SK-N-SH treated with all-trans-retinoic acid at 6 μM for 48 hours (cell line): ENCODE data around the gene SLPI.

Source experiments
- ATAC-seq: fragments of 200-7000 bp; cut with Tn5 transposase; 3 replicates; pipeline ENCODE4 v1.9.1; 2020; ENCODE audit warnings: mild to moderate bottlenecking, moderate library complexity
- ARNTL ChIP-seq: fragments of 450-650 bp; formaldehyde crosslinking; IDR thresholded peaks from 2 replicates; pipeline ENCODE4 v1.5.0; 2020; ENCODE audit warnings: low read depth, mild to moderate bottlenecking, moderate library complexity, borderline replicate concordance
- BACH2 ChIP-seq: fragments of 250-450 bp; sonication (Bioruptor Pico); IDR thresholded peaks from 2 replicates; pipeline ENCODE4 v1.9.0; 2021; ENCODE audit warnings: mild to moderate bottlenecking, borderline replicate concordance
- CREB5 ChIP-seq: fragments of 250-450 bp; sonication (Bioruptor Pico); IDR thresholded peaks from 2 replicates; pipeline ENCODE4 v1.5.1; 2020; ENCODE audit warnings: low read depth, mild to moderate bottlenecking, moderate library complexity
- CSDC2 ChIP-seq: fragments of 250-450 bp; sonication (Bioruptor Pico); IDR thresholded peaks from 2 replicates; pipeline ENCODE4 v1.5.0; 2020; ENCODE audit warnings: mild to moderate bottlenecking, moderate library complexity
- CSRNP3 ChIP-seq: fragments of 250-450 bp; sonication (Bioruptor Pico); IDR thresholded peaks from 2 replicates; pipeline ENCODE4 v1.5.1; 2021; ENCODE audit warnings: mild to moderate bottlenecking, moderate library complexity
- ESRRG ChIP-seq: fragments of 250-450 bp; sonication (Bioruptor Pico); IDR thresholded peaks from 2 replicates; pipeline ENCODE4 v1.6.1; 2021; ENCODE audit warnings: mild to moderate bottlenecking
- GLIS3 ChIP-seq: fragments of 250-450 bp; sonication (Bioruptor Pico); IDR thresholded peaks from 2 replicates; pipeline ENCODE4 v1.5.0; 2020; ENCODE audit warnings: mild to moderate bottlenecking, moderate library complexity
- ISL1 ChIP-seq: fragments of 250-450 bp; sonication (Bioruptor Pico); IDR thresholded peaks from 2 replicates; pipeline ENCODE4 v2.1.2; 2022; ENCODE audit warnings: mild to moderate bottlenecking, moderate library complexity
- PATZ1 ChIP-seq: fragments of 250-450 bp; sonication (Bioruptor Pico); IDR thresholded peaks from 2 replicates; pipeline ENCODE4 v1.8.0; 2020; ENCODE audit warnings: mild to moderate bottlenecking, moderate library complexity, borderline replicate concordance
- POU6F1 ChIP-seq: fragments of 250-450 bp; sonication (Bioruptor Pico); IDR thresholded peaks from 2 replicates; pipeline ENCODE4 v1.8.0; 2021; ENCODE audit warnings: low read depth, mild to moderate bottlenecking, moderate library complexity, borderline replicate concordance
- PPARA ChIP-seq: fragments of 250-450 bp; sonication (Bioruptor Pico); IDR thresholded peaks from 2 replicates; pipeline ENCODE4 v1.5.0; 2020; ENCODE audit warnings: mild to moderate bottlenecking, borderline replicate concordance
- RARB ChIP-seq: fragments of 250-450 bp; sonication (Bioruptor Pico); IDR thresholded peaks from 2 replicates; pipeline ENCODE4 v1.8.0; 2021; ENCODE audit warnings: mild to moderate bottlenecking, moderate library complexity
- SNAI2 ChIP-seq: fragments of 250-450 bp; sonication (Bioruptor Pico); IDR thresholded peaks from 2 replicates; pipeline ENCODE4 v1.5.0; 2020; ENCODE audit warnings: mild to moderate bottlenecking, moderate library complexity
- TCF4 ChIP-seq: fragments of 250-450 bp; sonication (Bioruptor Pico); IDR thresholded peaks from 2 replicates; pipeline ENCODE4 v1.8.0; 2021; ENCODE audit warnings: mild to moderate bottlenecking, moderate library complexity, borderline replicate concordance
- TOX ChIP-seq: fragments of 250-450 bp; sonication (Bioruptor Pico); IDR thresholded peaks from 2 replicates; pipeline ENCODE4 v1.8.0; 2021; ENCODE audit warnings: mild to moderate bottlenecking, moderate library complexity, borderline replicate concordance
- TSHZ2 ChIP-seq: fragments of 250-450 bp; sonication (Bioruptor Pico); IDR thresholded peaks from 2 replicates; pipeline ENCODE4 v1.5.0; 2020; ENCODE audit warnings: mild to moderate bottlenecking, moderate library complexity
- ZC3H10 ChIP-seq: fragments of 250-450 bp; sonication (Bioruptor Pico); IDR thresholded peaks from 2 replicates; pipeline ENCODE4 v1.5.1; 2021; ENCODE audit warnings: mild to moderate bottlenecking, moderate library complexity
- ZFP3 ChIP-seq: fragments of 250-450 bp; sonication (Bioruptor Pico); IDR thresholded peaks from 2 replicates; pipeline ENCODE4 v1.5.0; 2020; ENCODE audit warnings: mild to moderate bottlenecking, moderate library complexity
- ZFP30 ChIP-seq: fragments of 450-650 bp; formaldehyde crosslinking; IDR thresholded peaks from 2 replicates; pipeline ENCODE4 v1.5.0; 2022; ENCODE audit warnings: mild to moderate bottlenecking, moderate library complexity
- ZNF565 ChIP-seq: fragments of 450-650 bp; formaldehyde crosslinking; conservative IDR thresholded peaks from 2 replicates; pipeline ENCODE4 v1.5.0; 2020; ENCODE audit warnings: low read depth, mild to moderate bottlenecking, moderate library complexity
- ZNF8 ChIP-seq: fragments of 450-650 bp; formaldehyde crosslinking; IDR thresholded peaks from 2 replicates; pipeline ENCODE4 v1.5.0; 2020; ENCODE audit warnings: mild to moderate bottlenecking, moderate library complexity

Gene SLPI

GRCh38 chr20:45251884-45252560 is 2.3 kb downstream of the SLPI start (continued):
- TF ChIP-seq ZFP30 (CRISPR knock-in tag) (no peak), POU6F1 (CRISPR knock-in tag) (no peak), GLIS3 (no peak), CSDC2 (CRISPR knock-in tag) (no peak)

- ATAC-seq = no peak
- TF ChIP-seq CREB5 = no peak
- TF ChIP-seq PATZ1 (CRISPR knock-in tag) = no peak
- TF ChIP-seq POU6F1 (CRISPR knock-in tag) = no peak
- no peak for TF ChIP-seq GLIS3
- TF ChIP-seq ZFP3 (CRISPR knock-in tag) = no peak
- no peak for TF ChIP-seq TCF4
- TF ChIP-seq PPARA (CRISPR knock-in tag) = no peak
- no peak for TF ChIP-seq CSDC2 (CRISPR knock-in tag)
- no peak for TF ChIP-seq RARB (CRISPR knock-in tag)
- TF ChIP-seq ZNF565 = no peak
- TF ChIP-seq SNAI2 (CRISPR knock-in tag) = no peak
- TF ChIP-seq ESRRG (CRISPR knock-in tag) = no peak
- TF ChIP-seq ARNTL (CRISPR knock-in tag) = no peak
- no peak for TF ChIP-seq ZNF8 (CRISPR knock-in tag)
- no peak for TF ChIP-seq ISL1 (CRISPR knock-in tag)
- TF ChIP-seq BACH2 (CRISPR knock-in tag) = no peak
- no peak for TF ChIP-seq TOX (CRISPR knock-in tag)
Observed at GRCh38 chr20:45248609-45249008, 5.8 kb downstream of the SLPI start.

GRCh38 chr20:45247865-45248264 is 6.5 kb downstream of the SLPI start:
- ATAC-seq = no peak

More at GRCh38 chr20:45247865-45248264, 6.5 kb downstream of the SLPI start:
- TF ChIP-seq ZNF8 (CRISPR knock-in tag) (no peak), CREB5 (no peak), TSHZ2 (no peak), ARNTL (CRISPR knock-in tag) (no peak), CSRNP3 (CRISPR knock-in tag) (no peak), BACH2 (CRISPR knock-in tag) (no peak), SNAI2 (CRISPR knock-in tag) (no peak), CSDC2 (CRISPR knock-in tag) (no peak), RARB (CRISPR knock-in tag) (no peak), ZC3H10 (CRISPR knock-in tag) (no peak), ISL1 (CRISPR knock-in tag) (no peak), POU6F1 (CRISPR knock-in tag) (no peak), TCF4 (no peak), ESRRG (CRISPR knock-in tag) (no peak), GLIS3 (no peak), TOX (CRISPR knock-in tag) (no peak)
